SK-N-SH (cell line): ENCODE measurements around the gene PAXX. TPM values are rescaled to one million over a fixed set of nuclear protein-coding genes. Genes with fewer than 3 reads are reported as not detected.

Experiments
- CTCF ChIA-PET: fragments of 300-600, 350-600 bp; formaldehyde crosslinking; extraction: SDS; loops from one replicate; lab custom pipeline; 2021; lab: Yijun Ruan, JAX
- POLR2A ChIA-PET: fragments of 350-600 bp; sonication (Branson Sonifier 250); formaldehyde crosslinking; extraction: SDS; loops from one replicate; lab custom pipeline; 2020; ENCODE audit warnings: antibody characterized with exemption, inconsistent platforms; lab: Yijun Ruan, JAX
- DNase-seq: peaks from one replicate; pipeline ENCODE4 v3.0.0; 2012
- H2AFZ ChIP-seq: fragments of 200-600 bp; sonication (generic); 2 replicates; pipeline ENCODE4 v1.8.1; 2016; ENCODE audit warnings: antibody characterized with exemption, mild to moderate bottlenecking, low read depth
- H3F3A ChIP-seq: fragments of 200-600 bp; sonication (generic); replicated peaks from 2 replicates; pipeline ENCODE3; 2016; ENCODE audit warnings: antibody characterized with exemption, mild to moderate bottlenecking; ENCODE audit not compliant: insufficient read depth
- H3K27ac ChIP-seq, 2 experiments: fragments of 200-500 bp in 1 of 2; fragments of 200-600 bp in 1 of 2; sonication (Bioruptor generic) in 1 of 2; sonication (generic), shearing (Covaris generic) in 1 of 2; 2 replicates each; pipeline versions ENCODE4 v1.5.1 to v1.6.1; 2014 to 2016; ENCODE audit warnings: low read depth in 2 of 2, inconsistent platforms in 1 of 2, low read length in 1 of 2, mild to moderate bottlenecking in 1 of 2, mixed read lengths in 1 of 2
- H3K27me3 ChIP-seq: fragments of 200-600 bp; sonication (generic), shearing (Covaris generic); 2 replicates; pipeline ENCODE4 v1.6.1; 2016; ENCODE audit warnings: mixed run types; ENCODE audit not compliant: insufficient read depth
- H3K36me3 ChIP-seq, 2 experiments: fragments of 200-500 bp in 1 of 2; fragments of 200-600 bp in 1 of 2; sonication (Bioruptor generic) in 1 of 2; sonication (generic) in 1 of 2; replicated peaks in 1 of 2; 2 replicates each; pipeline versions ENCODE3 to v1.5.1; 2014 to 2016; ENCODE audit warnings: low read length in 1 of 2, mild to moderate bottlenecking in 1 of 2; ENCODE audit not compliant: insufficient read depth in 2 of 2, control insufficient read depth in 1 of 2
- H3K4me1 ChIP-seq, 2 experiments: fragments of 200-500 bp in 1 of 2; fragments of 200-600 bp in 1 of 2; sonication (Bioruptor generic) in 1 of 2; sonication (generic), shearing (Covaris generic) in 1 of 2; 2 replicates each; pipeline versions ENCODE4 v1.5.1 to v1.6.1; 2014 to 2016; ENCODE audit warnings: low read depth in 1 of 2, low read length in 1 of 2, mixed run types in 1 of 2; ENCODE audit not compliant: insufficient read depth in 2 of 2, control insufficient read depth in 1 of 2
- H3K4me2 ChIP-seq: fragments of 200-600 bp; sonication (generic), shearing (Covaris generic); 2 replicates; pipeline ENCODE4 v1.6.1; 2017; ENCODE audit warnings: mixed run types
- H3K4me3 ChIP-seq, 2 experiments: fragments of 200-500 bp in 1 of 2; fragments of 200-600 bp in 1 of 2; sonication (Bioruptor generic) in 1 of 2; sonication (generic), shearing (Covaris generic) in 1 of 2; 2 replicates each; pipeline versions ENCODE4 v1.5.1 to v1.8.1; 2014 to 2016; ENCODE audit warnings: low read depth in 2 of 2, inconsistent platforms in 1 of 2, low read length in 1 of 2, mild to moderate bottlenecking in 1 of 2, mixed read lengths in 1 of 2, moderate library complexity in 1 of 2
- H3K79me2 ChIP-seq: fragments of 200-600 bp; sonication (generic); 2 replicates; pipeline ENCODE4 v1.8.1; 2017; ENCODE audit warnings: mild to moderate bottlenecking; ENCODE audit not compliant: insufficient read depth
- H3K9ac ChIP-seq: fragments of 200-600 bp; sonication (generic); 2 replicates; pipeline ENCODE4 v1.6.1; 2017; ENCODE audit warnings: mixed run types
- H3K9me2 ChIP-seq: fragments of 200-600 bp; sonication (generic); 2 replicates; pipeline ENCODE4 v1.6.1; 2017; ENCODE audit warnings: mixed run types
- H3K9me3 ChIP-seq: fragments of 200-600 bp; sonication (generic); 2 replicates; pipeline ENCODE4 v1.6.1; 2017; ENCODE audit warnings: mixed run types, mild to moderate bottlenecking, moderate library complexity
- H4K20me1 ChIP-seq: fragments of 200-600 bp; sonication (generic); 2 replicates; pipeline ENCODE4 v1.6.1; 2017; ENCODE audit warnings: mild to moderate bottlenecking, mixed run types; ENCODE audit not compliant: insufficient read depth
- ELF1 ChIP-seq: IDR thresholded peaks from 2 replicates; pipeline ENCODE4 v1.4.0; 2012
- FOSL2 ChIP-seq: IDR thresholded peaks from 2 replicates; pipeline ENCODE4 v1.4.0; 2012; ENCODE audit warnings: low read depth, mild to moderate bottlenecking, moderate library complexity, borderline replicate concordance
- FOXJ3 ChIP-seq: sonication (generic); formaldehyde crosslinking; IDR thresholded peaks from 2 replicates; pipeline ENCODE4 v1.5.1; 2020; ENCODE audit warnings: mild to moderate bottlenecking, missing genetic modification reagents
- GABPA ChIP-seq: IDR thresholded peaks from 2 replicates; pipeline ENCODE4 v1.4.0; 2012; ENCODE audit warnings: low read depth, mild to moderate bottlenecking
- GATA2 ChIP-seq: sonication (generic); formaldehyde crosslinking; IDR thresholded peaks from 2 replicates; pipeline ENCODE4 v1.5.0; 2020; ENCODE audit warnings: mild to moderate bottlenecking, missing genetic modification reagents
- JUND ChIP-seq: IDR thresholded peaks from 2 replicates; pipeline ENCODE4 v1.4.0; 2012
- MAX ChIP-seq: IDR thresholded peaks from 2 replicates; pipeline ENCODE4 v1.4.0; 2012; ENCODE audit warnings: low read depth
- MXI1 ChIP-seq: IDR thresholded peaks from 2 replicates; pipeline ENCODE4 v1.6.1; 2012; ENCODE audit warnings: mild to moderate bottlenecking, low read depth, low read length, improper control_type of control experiment
- NRF1 ChIP-seq: IDR thresholded peaks from 2 replicates; pipeline ENCODE4 v1.6.1; 2012; ENCODE audit warnings: low read depth, mild to moderate bottlenecking, low read length
- PBX3 ChIP-seq: IDR thresholded peaks from 2 replicates; pipeline ENCODE4; 2012
- REST ChIP-seq: IDR thresholded peaks from 2 replicates; pipeline ENCODE4 v1.6.1; 2012; ENCODE audit warnings: mild to moderate bottlenecking, low read depth, low read length, moderate library complexity
- RFX5 ChIP-seq: IDR thresholded peaks from 2 replicates; pipeline ENCODE4 v1.6.1; 2012; ENCODE audit warnings: mild to moderate bottlenecking, improper control_type of control experiment, low read length
- SMC3 ChIP-seq: IDR thresholded peaks from 2 replicates; pipeline ENCODE4 v1.6.1; 2012; ENCODE audit warnings: low read depth, low read length, improper control_type of control experiment
- TAF1 ChIP-seq: IDR thresholded peaks from 2 replicates; pipeline ENCODE4 v1.6.1; 2012; ENCODE audit warnings: low read depth, mild to moderate bottlenecking, low read length, moderate library complexity, borderline replicate concordance
- TEAD4 ChIP-seq: IDR thresholded peaks from 2 replicates; pipeline ENCODE4 v1.4.0; 2012; ENCODE audit warnings: mild to moderate bottlenecking, borderline replicate concordance; ENCODE audit not compliant: insufficient read depth
- USF1 ChIP-seq: IDR thresholded peaks from 2 replicates; pipeline ENCODE4 v1.4.0; 2012; ENCODE audit warnings: low read depth, borderline replicate concordance
- USF2 ChIP-seq: fragments of 150-350 bp; IDR thresholded peaks from 2 replicates; pipeline ENCODE4 v1.6.1; 2017; ENCODE audit warnings: antibody characterized with exemption, low read length, low read depth, borderline replicate concordance
- ZBTB33 ChIP-seq: IDR thresholded peaks from 2 replicates; pipeline ENCODE4 v1.4.0; 2012; ENCODE audit warnings: low read depth, borderline replicate concordance
- WGBS: methylation state at CpG from one replicate; pipeline ENCODE4 v1.1.6; 2017; ENCODE audit warnings: low lambda C conversion rate; 5-methylcytosine and 5-hydroxymethylcytosine counted together
- polyA plus RNA-seq, 3 experiments: library from polyadenylated mRNA; depleted of rRNA; stranded (reverse); fragments of >200 nt; gene quantifications; 2 replicates each; pipeline ENCODE4 v1.2.3, GENCODE V29; 2012

Gene PAXX
- polyA plus RNA-seq, 1 of the 3 experiments (the other 2 are of a cell fraction), result 52.9 TPM

- TF ChIP-seq PBX3, result no peak
- no peak for TF ChIP-seq GATA2 (CRISPR knock-in tag)
- TF ChIP-seq USF1, result no peak
- no peak for TF ChIP-seq RFX5
- TF ChIP-seq ELF1, result no peak
- TF ChIP-seq TEAD4, result no peak
- TF ChIP-seq FOSL2, result no peak
- no peak for TF ChIP-seq USF2
- TF ChIP-seq GABPA, result no peak
- no peak for TF ChIP-seq FOXJ3 (CRISPR knock-in tag)
- TF ChIP-seq ZBTB33, result no peak
- TF ChIP-seq TAF1, result no peak
- TF ChIP-seq NRF1, result no peak
- TF ChIP-seq MAX, result no peak
- no peak for TF ChIP-seq REST
- no peak for TF ChIP-seq JUND
- TF ChIP-seq MXI1, result no peak
- no peak for TF ChIP-seq SMC3
- no peak overlapping the region for H3K4me3 ChIP-seq
- H3K9me2 ChIP-seq, result no peaks in the 10 kb centered on the region
- H3F3A ChIP-seq, result no peaks in the 10 kb centered on the region
- POLR2A ChIA-PET, result no interaction called here
- 0 out of 2 replicates have a peak, but pooled peaks cover 4% of the 10 kb centered on the region for H4K20me1 ChIP-seq
- CTCF ChIA-PET, result interaction anchor here (0.6 to 2.1 kb wide), 3 partner anchors 7 to 70 kb away, joined by 3 to 7 read pairs (median 3); no protein-coding TSS in a partner anchor
- no peaks in the 10 kb centered on the region for H3K9me3 ChIP-seq
- DNase-seq, result no peak
- H3K27ac ChIP-seq, result no peak overlapping the region
- H3K4me2 ChIP-seq, result no peak overlapping the region
- H3K9ac ChIP-seq, result no peak overlapping the region
- H3K4me1 ChIP-seq, result no peaks in the 10 kb centered on the region
- WGBS, result 96% methylated on average over 31 of the region's 45 CpGs
- H3K36me3 ChIP-seq, result peaks cover 0 to 13% of the 10 kb centered on the region in 2 experiments
- no peak overlapping the region for H2AFZ ChIP-seq
- H3K79me2 ChIP-seq, result no peaks in the 10 kb centered on the region
- H3K27me3 ChIP-seq, result no peaks in the 10 kb centered on the region
Observed at GRCh38 chr9:137017791-137018497, 25.7 kb downstream of the PAXX start.
